Measurements from ENCODE around the gene ADAM19.

ADAM19 gene

GRCh38 chr5:157563373-157563928 lies 12.1 kb downstream of the ADAM19 start:
- Mint-ChIP-seq H3K4me3 (no peak overlapping the region), H3K27ac (no peak overlapping the region), H3K4me1 (ENCODE audit: low read depth) (peaks cover 66% of the 10 kb centered on the region), H3K27me3 (ENCODE audit: low read depth) (no peaks in the 10 kb centered on the region), H3K9me3 (no peaks in the 10 kb centered on the region), H3K36me3 (ENCODE audit: low read depth) (peaks cover 88% of the 10 kb centered on the region)
- DNase-seq (ENCODE audit: low spot score): no peak

- H3K27ac Mint-ChIP-seq: peak overlapping the region; percentile 47
- no peak for DNase-seq (ENCODE audit: low spot score)
These were observed 13.4 kb downstream of the ADAM19 start for GRCh38 chr5:157562111-157562581.

GRCh38 chr5:157561110-157561509 lies 14.5 kb downstream of the ADAM19 start:
- no peak for DNase-seq (ENCODE audit: low spot score)
- H3K36me3 Mint-ChIP-seq (ENCODE audit: low read depth): peaks cover 91% of the 10 kb centered on the region
- peaks cover 71% of the 10 kb centered on the region for H3K4me1 Mint-ChIP-seq (ENCODE audit: low read depth)
- no peak overlapping the region for H3K27ac Mint-ChIP-seq
- H3K27me3 Mint-ChIP-seq (ENCODE audit: low read depth): no peaks in the 10 kb centered on the region
- H3K9me3 Mint-ChIP-seq: no peaks in the 10 kb centered on the region
- H3K4me3 Mint-ChIP-seq: no peak overlapping the region

More at GRCh38 chr5:157562111-157562581, 13.4 kb downstream of the ADAM19 start:
- H3K27me3 Mint-ChIP-seq (ENCODE audit: low read depth): no peaks in the 10 kb centered on the region
- H3K4me1 Mint-ChIP-seq (ENCODE audit: low read depth): peaks cover 69% of the 10 kb centered on the region
- H3K9me3 Mint-ChIP-seq: no peaks in the 10 kb centered on the region
- H3K36me3 Mint-ChIP-seq (ENCODE audit: low read depth): peaks cover 88% of the 10 kb centered on the region
- peak overlapping the region; percentile 0 for H3K4me3 Mint-ChIP-seq

GRCh38 chr5:157559301-157559700 lies 16.3 kb downstream of the ADAM19 start:
- no peaks in the 10 kb centered on the region for H3K9me3 Mint-ChIP-seq
- peaks cover 78% of the 10 kb centered on the region for H3K4me1 Mint-ChIP-seq (ENCODE audit: low read depth)
- no peak overlapping the region for H3K27ac Mint-ChIP-seq
- H3K27me3 Mint-ChIP-seq (ENCODE audit: low read depth): no peaks in the 10 kb centered on the region
- H3K4me3 Mint-ChIP-seq: no peak overlapping the region
- no peak for DNase-seq (ENCODE audit: low spot score)
- H3K36me3 Mint-ChIP-seq (ENCODE audit: low read depth): peaks cover 94% of the 10 kb centered on the region

GRCh38 chr5:157558681-157559080 lies 16.9 kb downstream of the ADAM19 start:
- Mint-ChIP-seq H3K27me3 (ENCODE audit: low read depth) (no peaks in the 10 kb centered on the region), H3K27ac (no peak overlapping the region), H3K9me3 (no peaks in the 10 kb centered on the region), H3K4me3 (no peak overlapping the region), H3K36me3 (ENCODE audit: low read depth) (peaks cover 92% of the 10 kb centered on the region), H3K4me1 (ENCODE audit: low read depth) (peaks cover 75% of the 10 kb centered on the region)
- DNase-seq (ENCODE audit: low spot score): no peak

GRCh38 chr5:157558041-157558595 lies 17.5 kb downstream of the ADAM19 start:
- no peak for DNase-seq (ENCODE audit: low spot score)
- H3K27me3 Mint-ChIP-seq (ENCODE audit: low read depth): no peaks in the 10 kb centered on the region
- H3K9me3 Mint-ChIP-seq: no peaks in the 10 kb centered on the region
- no peak overlapping the region for H3K27ac Mint-ChIP-seq
- peaks cover 88% of the 10 kb centered on the region for H3K36me3 Mint-ChIP-seq (ENCODE audit: low read depth)
- peaks cover 69% of the 10 kb centered on the region for H3K4me1 Mint-ChIP-seq (ENCODE audit: low read depth)
- H3K4me3 Mint-ChIP-seq: no peak overlapping the region

GRCh38 chr5:157556615-157557418 lies 18.8 kb downstream of the ADAM19 start:
- Mint-ChIP-seq H3K36me3 (ENCODE audit: low read depth) (peaks cover 87% of the 10 kb centered on the region), H3K4me3 (peak overlapping the region; percentile 26), H3K27ac (peak overlapping the region; percentile 67), H3K27me3 (ENCODE audit: low read depth) (no peaks in the 10 kb centered on the region), H3K4me1 (ENCODE audit: low read depth) (peaks cover 67% of the 10 kb centered on the region), H3K9me3 (no peaks in the 10 kb centered on the region)
- DNase-seq (ENCODE audit: low spot score): no peak

- H3K9me3 Mint-ChIP-seq: no peaks in the 10 kb centered on the region
- H3K4me3 Mint-ChIP-seq: peak overlapping the region; percentile 51
- H3K27ac Mint-ChIP-seq: peak overlapping the region; percentile 42
- H3K4me1 Mint-ChIP-seq (ENCODE audit: low read depth): peaks cover 69% of the 10 kb centered on the region
- no peak for DNase-seq (ENCODE audit: low spot score)
- no peaks in the 10 kb centered on the region for H3K27me3 Mint-ChIP-seq (ENCODE audit: low read depth)
- H3K36me3 Mint-ChIP-seq (ENCODE audit: low read depth): peaks cover 86% of the 10 kb centered on the region
These were observed 20.4 kb downstream of the ADAM19 start for GRCh38 chr5:157555037-157555640.

GRCh38 chr5:157554179-157555036 lies 21.2 kb downstream of the ADAM19 start:
- Mint-ChIP-seq H3K27ac (peak overlapping the region; percentile 42), H3K9me3 (no peaks in the 10 kb centered on the region), H3K4me1 (ENCODE audit: low read depth) (peaks cover 76% of the 10 kb centered on the region), H3K4me3 (peak overlapping the region; percentile 43), H3K36me3 (ENCODE audit: low read depth) (peaks cover 89% of the 10 kb centered on the region), H3K27me3 (ENCODE audit: low read depth) (no peaks in the 10 kb centered on the region)
- no peak for DNase-seq (ENCODE audit: low spot score)

GRCh38 chr5:157552650-157553049 lies 22.9 kb downstream of the ADAM19 start:
- H3K4me1 Mint-ChIP-seq (ENCODE audit: low read depth): peaks cover 80% of the 10 kb centered on the region
- H3K27me3 Mint-ChIP-seq (ENCODE audit: low read depth): no peaks in the 10 kb centered on the region
- H3K36me3 Mint-ChIP-seq (ENCODE audit: low read depth): peaks cover 88% of the 10 kb centered on the region
- no peaks in the 10 kb centered on the region for H3K9me3 Mint-ChIP-seq
- DNase-seq (ENCODE audit: low spot score): no peak
- peak overlapping the region; percentile 15 for H3K27ac Mint-ChIP-seq
- no peak overlapping the region for H3K4me3 Mint-ChIP-seq

- Mint-ChIP-seq H3K27me3 (ENCODE audit: low read depth) (no peaks in the 10 kb centered on the region), H3K4me1 (ENCODE audit: low read depth) (peaks cover 83% of the 10 kb centered on the region), H3K27ac (peak overlapping the region; percentile 29), H3K36me3 (ENCODE audit: low read depth) (peaks cover 86% of the 10 kb centered on the region), H3K4me3 (peak overlapping the region; percentile 72), H3K9me3 (no peaks in the 10 kb centered on the region)
- no peak for DNase-seq (ENCODE audit: low spot score)
These were observed 24.9 kb downstream of the ADAM19 start for GRCh38 chr5:157550663-157551062.

- H3K4me1 Mint-ChIP-seq (ENCODE audit: low read depth): peaks cover 83% of the 10 kb centered on the region
- H3K27me3 Mint-ChIP-seq (ENCODE audit: low read depth): no peaks in the 10 kb centered on the region
- no peaks in the 10 kb centered on the region for H3K9me3 Mint-ChIP-seq
- H3K4me3 Mint-ChIP-seq: peak overlapping the region; percentile 72
- H3K27ac Mint-ChIP-seq: peak overlapping the region; percentile 81
- no peak for DNase-seq (ENCODE audit: low spot score)
- H3K36me3 Mint-ChIP-seq (ENCODE audit: low read depth): peaks cover 84% of the 10 kb centered on the region
These were observed 25.5 kb downstream of the ADAM19 start for GRCh38 chr5:157549954-157550549.

- H3K27ac Mint-ChIP-seq: peak overlapping the region; percentile 90
- H3K27me3 Mint-ChIP-seq (ENCODE audit: low read depth): no peaks in the 10 kb centered on the region
- H3K4me1 Mint-ChIP-seq (ENCODE audit: low read depth): peaks cover 84% of the 10 kb centered on the region
- peaks cover 82% of the 10 kb centered on the region for H3K36me3 Mint-ChIP-seq (ENCODE audit: low read depth)
- peak overlapping the region; percentile 72 for H3K4me3 Mint-ChIP-seq
- no peak for DNase-seq (ENCODE audit: low spot score)
- no peaks in the 10 kb centered on the region for H3K9me3 Mint-ChIP-seq
These were observed 26.3 kb downstream of the ADAM19 start for GRCh38 chr5:157549283-157549629.
